ENCODE measurements around the gene DDAH2. TPM values are rescaled to one million over a fixed set of nuclear protein-coding genes. Genes with fewer than 3 reads are reported as not detected.

The DDAH2 gene
- total RNA-seq, 1 donor from 2014 or later = 72.4 TPM

DNA sequence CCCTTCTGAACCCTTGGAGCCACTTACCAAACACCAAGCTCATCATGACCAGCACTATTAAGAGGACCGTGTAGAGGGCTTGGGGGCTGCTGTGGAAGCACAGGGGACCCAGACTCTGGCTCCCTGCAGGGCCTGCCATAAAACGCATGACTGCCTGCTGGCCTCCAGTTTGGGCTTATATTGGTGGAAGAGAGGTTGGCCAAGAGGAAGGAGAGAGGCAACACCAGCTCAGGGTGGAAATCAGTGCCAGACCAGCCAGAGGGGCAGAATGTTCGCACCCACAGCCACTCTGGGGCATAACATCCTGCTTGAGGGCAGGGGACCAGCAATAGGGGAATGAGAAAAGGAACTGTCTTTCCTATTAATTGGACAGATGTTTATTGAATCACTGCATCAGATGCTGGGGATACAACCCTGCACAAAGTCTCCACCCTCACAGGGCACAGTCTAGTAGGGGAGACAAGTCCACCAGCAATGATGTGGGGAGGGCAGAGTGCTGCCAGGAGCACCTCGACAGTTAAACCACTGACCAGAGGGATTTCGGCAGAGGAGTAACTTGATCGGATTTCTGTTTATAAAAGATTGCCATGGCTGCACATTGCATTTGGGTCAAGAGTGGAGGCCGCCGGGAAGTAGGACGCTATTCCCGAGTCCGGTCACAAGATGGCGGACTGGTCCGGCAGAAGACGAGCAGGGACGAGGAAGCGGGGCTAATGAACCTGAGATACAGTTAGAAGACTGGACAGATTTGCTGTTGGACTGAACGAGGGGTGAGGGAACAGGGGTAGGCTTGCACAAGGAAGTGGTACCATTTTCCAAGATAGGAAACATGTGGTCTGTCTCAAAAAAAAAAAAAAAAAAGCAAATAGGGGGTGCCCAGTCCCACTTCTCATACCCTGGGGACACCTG, 48.6 kb downstream of the DDAH2 start, which contains the start of gene LY6G5C:
LY6G5C (minus strand) TSS at position 842 of the 909 bp plus-strand sequence; CDS start at position 148, 694 bp downstream.
- peak within 1 kb of the TSS; percentile 96 for H3K4me2 ChIP-seq (ENCODE audit: low read length)
- FAIRE-seq (peak; percentile 29), DNase-seq (ENCODE audit: low read depth) (peak; percentile 77)
- peak within 1 kb of the TSS; percentile 68 for H2AFZ ChIP-seq (ENCODE audit: low read depth, low read length)
- Mint-ChIP-seq H3K27ac (ENCODE audit: unreplicated experiment) (no peak within 1 kb of the TSS), H3K36me3 (ENCODE audit: low read depth, unreplicated experiment) (peaks cover 11% of the 10 kb centered on the region), H3K27me3 (ENCODE audit: low read depth, unreplicated experiment) (peaks cover 12% of the 10 kb centered on the region), H3K9me3 (ENCODE audit: unreplicated experiment) (no peaks in the 10 kb centered on the region), H3K4me3 (ENCODE audit: unreplicated experiment) (peak within 1 kb of the TSS; percentile 51), H3K4me1 (ENCODE audit: low read depth, unreplicated experiment) (peaks cover 7% of the 10 kb centered on the region)
- H3K27ac ChIP-seq (ENCODE audit: low read depth, low read length) = peak within 1 kb of the TSS; percentile 39
- H3K9me3 ChIP-seq (ENCODE audit: insufficient read depth, low read depth, low read length) = no peaks in the 10 kb centered on the region
- peaks cover 3% of the 10 kb centered on the region for H3K36me3 ChIP-seq (ENCODE audit: insufficient read depth, low read length)
- no peaks in the 10 kb centered on the region for H3K27me3 ChIP-seq (ENCODE audit: insufficient read depth, low read length)
- peaks cover 11% of the 10 kb centered on the region for H3K4me1 ChIP-seq (ENCODE audit: insufficient read depth, low read length)
- H3K9ac ChIP-seq (ENCODE audit: low read length) = peak within 1 kb of the TSS; percentile 76
- TF ChIP-seq, protein P1, sequence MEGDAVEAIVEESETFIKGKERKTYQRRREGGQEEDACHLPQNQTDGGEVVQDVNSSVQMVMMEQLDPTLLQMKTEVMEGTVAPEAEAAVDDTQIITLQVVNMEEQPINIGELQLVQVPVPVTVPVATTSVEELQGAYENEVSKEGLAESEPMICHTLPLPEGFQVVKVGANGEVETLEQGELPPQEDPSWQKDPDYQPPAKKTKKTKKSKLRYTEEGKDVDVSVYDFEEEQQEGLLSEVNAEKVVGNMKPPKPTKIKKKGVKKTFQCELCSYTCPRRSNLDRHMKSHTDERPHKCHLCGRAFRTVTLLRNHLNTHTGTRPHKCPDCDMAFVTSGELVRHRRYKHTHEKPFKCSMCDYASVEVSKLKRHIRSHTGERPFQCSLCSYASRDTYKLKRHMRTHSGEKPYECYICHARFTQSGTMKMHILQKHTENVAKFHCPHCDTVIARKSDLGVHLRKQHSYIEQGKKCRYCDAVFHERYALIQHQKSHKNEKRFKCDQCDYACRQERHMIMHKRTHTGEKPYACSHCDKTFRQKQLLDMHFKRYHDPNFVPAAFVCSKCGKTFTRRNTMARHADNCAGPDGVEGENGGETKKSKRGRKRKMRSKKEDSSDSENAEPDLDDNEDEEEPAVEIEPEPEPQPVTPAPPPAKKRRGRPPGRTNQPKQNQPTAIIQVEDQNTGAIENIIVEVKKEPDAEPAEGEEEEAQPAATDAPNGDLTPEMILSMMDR (IDR thresholded peaks at IDR 0.05; ENCODE audit: insufficient read depth, low read depth, low read length) = peak; percentile 57
- no peak for TF ChIP-seq EZH2 (IDR thresholded peaks at IDR 0.05; ENCODE audit: insufficient read depth, low read length)
- H4K20me1 ChIP-seq (ENCODE audit: insufficient read depth, low read length) = no peaks in the 10 kb centered on the region
- peak within 1 kb of the TSS; percentile 63 for H3K4me3 ChIP-seq (ENCODE audit: insufficient read depth, low read depth, low read length)
- H3K79me2 ChIP-seq (ENCODE audit: insufficient read depth, low read length) = no peaks in the 10 kb centered on the region

DNA sequence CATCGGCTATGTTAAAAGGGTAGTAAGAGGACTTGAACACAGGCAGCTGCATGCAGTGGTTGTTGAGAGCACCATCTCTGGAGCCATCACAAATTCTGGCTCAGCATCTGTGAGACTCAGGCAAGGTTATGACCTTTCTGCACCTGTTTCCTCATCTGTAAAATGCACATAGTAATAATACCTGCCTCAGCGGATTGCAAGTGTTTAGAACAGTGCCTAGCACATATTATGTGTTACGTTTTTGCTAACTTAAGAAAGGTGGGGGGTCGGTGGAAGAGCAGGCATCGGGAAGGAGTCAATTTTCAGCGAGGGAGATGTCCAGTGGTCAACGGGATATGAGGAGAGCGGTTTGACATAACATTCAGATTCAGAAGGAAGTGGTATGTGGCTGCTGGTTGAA, 51.1 kb downstream of the DDAH2 start:
- peaks cover 3% of the 10 kb centered on the region for H3K36me3 ChIP-seq (ENCODE audit: insufficient read depth, low read length)
- no peak overlapping the region for H3K4me2 ChIP-seq (ENCODE audit: low read length)
- H3K4me1 ChIP-seq (ENCODE audit: insufficient read depth, low read length) = peaks cover 11% of the 10 kb centered on the region
- no peaks in the 10 kb centered on the region for H4K20me1 ChIP-seq (ENCODE audit: insufficient read depth, low read length)
- DNase-seq (ENCODE audit: low read depth) = no peak
- H3K27ac Mint-ChIP-seq (ENCODE audit: unreplicated experiment) = no peak overlapping the region
- H3K36me3 Mint-ChIP-seq (ENCODE audit: low read depth, unreplicated experiment) = no peaks in the 10 kb centered on the region
- no peaks in the 10 kb centered on the region for H3K9me3 Mint-ChIP-seq (ENCODE audit: unreplicated experiment)
- H3K79me2 ChIP-seq (ENCODE audit: insufficient read depth, low read length) = no peaks in the 10 kb centered on the region
- H3K9ac ChIP-seq (ENCODE audit: low read length) = no peak overlapping the region
- H3K4me1 Mint-ChIP-seq (ENCODE audit: low read depth, unreplicated experiment) = peaks cover 7% of the 10 kb centered on the region
- H3K9me3 ChIP-seq (ENCODE audit: insufficient read depth, low read depth, low read length) = no peaks in the 10 kb centered on the region
- no peak for FAIRE-seq
- H3K27me3 Mint-ChIP-seq (ENCODE audit: low read depth, unreplicated experiment) = peaks cover 6% of the 10 kb centered on the region
- no peaks in the 10 kb centered on the region for H3K27me3 ChIP-seq (ENCODE audit: insufficient read depth, low read length)
- no peak overlapping the region for H3K4me3 Mint-ChIP-seq (ENCODE audit: unreplicated experiment)
- no peak overlapping the region for H2AFZ ChIP-seq (ENCODE audit: low read depth, low read length)
- no peak overlapping the region for H3K4me3 ChIP-seq (ENCODE audit: insufficient read depth, low read depth, low read length)
- H3K27ac ChIP-seq (ENCODE audit: low read depth, low read length) = no peak overlapping the region
- TF ChIP-seq, protein P1 (IDR thresholded peaks at IDR 0.05; ENCODE audit: insufficient read depth, low read depth, low read length) = no peak
- no peak for TF ChIP-seq EZH2 (IDR thresholded peaks at IDR 0.05; ENCODE audit: insufficient read depth, low read length)

Small RNAs within 50 kb of the gene (microRNA-seq; reads per million reads assigned to microRNA genes)
- 1.9 reads per million for gene MIR4646

Other genes starting within 250 kb of the DDAH2 start
- gene MICB, start 231.2 kb downstream of the DDAH2 start, total RNA-seq = 4.1 and 5.8 TPM in 2 replicates
- not detected in 2 replicates for gene MCCD1, start 200.3 kb downstream of the DDAH2 start, total RNA-seq
- 284 and 294 TPM in 2 replicates for gene DDX39B, start 187.3 kb downstream of the DDAH2 start, total RNA-seq
- gene ATP6V1G2, start 182.7 kb downstream of the DDAH2 start, total RNA-seq = 2.6 and 3.4 TPM in 2 replicates
- 18.8 and 20.4 TPM in 2 replicates for gene NFKBIL1, start 181.7 kb downstream of the DDAH2 start, total RNA-seq
- not detected in 2 replicates for gene LTA, start 157.0 kb downstream of the DDAH2 start, total RNA-seq
- gene TNF, start 153.7 kb downstream of the DDAH2 start, total RNA-seq = 0.79 and 1.2 TPM in 2 replicates
- gene LTB, start 146.9 kb downstream of the DDAH2 start, total RNA-seq = 0.26 and 0.52 TPM in 2 replicates
- gene LST1, start 143.0 kb downstream of the DDAH2 start, total RNA-seq = not detected in 2 replicates
- gene NCR3, start 136.3 kb downstream of the DDAH2 start, total RNA-seq = not detected in 2 replicates
- gene AIF1, start 114.1 kb downstream of the DDAH2 start, total RNA-seq = not detected in 2 replicates
- gene PRRC2A, start 108.6 kb downstream of the DDAH2 start, total RNA-seq = 180 and 188 TPM in 2 replicates
- 233 and 247 TPM in 2 replicates for gene BAG6, start 76.6 kb downstream of the DDAH2 start, total RNA-seq
- 0.89 and 1.2 TPM in 2 replicates for gene APOM, start 73.4 kb downstream of the DDAH2 start, total RNA-seq
- 14.7 and 15.5 TPM in 2 replicates for gene C6orf47, start 68.5 kb downstream of the DDAH2 start, total RNA-seq
- gene GPANK1, start 64.3 kb downstream of the DDAH2 start, total RNA-seq = 11.7 and 13.8 TPM in 2 replicates
- gene CSNK2B, start 63.2 kb downstream of the DDAH2 start, total RNA-seq = 200 and 208 TPM in 2 replicates
- 17.5 and 20.3 TPM in 2 replicates for gene LY6G5B, start 59.3 kb downstream of the DDAH2 start, total RNA-seq
- 2.9 and 3.9 TPM in 2 replicates for gene LY6G5C, start 48.2 kb downstream of the DDAH2 start, total RNA-seq
- 34.3 and 38.3 TPM in 2 replicates for gene ABHD16A, start 26.0 kb downstream of the DDAH2 start, total RNA-seq
- gene LY6G6F, start 22.4 kb downstream of the DDAH2 start, total RNA-seq = not detected in 2 replicates
- gene LY6G6D, start 14.0 kb downstream of the DDAH2 start, total RNA-seq = not detected in 2 replicates
- gene LY6G6C, start 7.6 kb downstream of the DDAH2 start, total RNA-seq = 0.41 and 0.66 TPM in 2 replicates
- gene MPIG6B, start 5.9 kb downstream of the DDAH2 start, total RNA-seq = not detected in 2 replicates
- gene CLIC1, start 7.2 kb upstream of the DDAH2 start, total RNA-seq = 484 and 518 TPM in 2 replicates
- gene MSH5, start 10.7 kb upstream of the DDAH2 start, total RNA-seq = 5.7 and 6.8 TPM in 2 replicates
- gene SAPCD1, start 33.4 kb upstream of the DDAH2 start, total RNA-seq = 0.72 and 1.2 TPM in 2 replicates
- gene VWA7, start 48.0 kb upstream of the DDAH2 start, total RNA-seq = 0.54 and 0.94 TPM in 2 replicates
- 94.8 and 96.3 TPM in 2 replicates for gene VARS1, start 66.5 kb upstream of the DDAH2 start, total RNA-seq
- gene LSM2, start 77.7 kb upstream of the DDAH2 start, total RNA-seq = 43.8 and 44.0 TPM in 2 replicates
- gene HSPA1L, start 86.0 kb upstream of the DDAH2 start, total RNA-seq = 0.98 and 1.1 TPM in 2 replicates
- 52.6 and 52.7 TPM in 2 replicates for gene HSPA1A, start 86.2 kb upstream of the DDAH2 start, total RNA-seq
- 64.9 and 77.2 TPM in 2 replicates for gene HSPA1B, start 98.4 kb upstream of the DDAH2 start, total RNA-seq
- 45.0 and 47.3 TPM in 2 replicates for gene NEU1, start 133.5 kb upstream of the DDAH2 start, total RNA-seq
- 0.23 and 0.29 TPM in 2 replicates for gene SLC44A4, start 149.7 kb upstream of the DDAH2 start, total RNA-seq
- gene EHMT2, start 168.4 kb upstream of the DDAH2 start, total RNA-seq = 32.6 and 35.8 TPM in 2 replicates
- 3.7 and 4.6 TPM in 2 replicates for gene ZBTB12, start 172.8 kb upstream of the DDAH2 start, total RNA-seq
- 0.20 and 0.43 TPM in 2 replicates for gene C2, start 198.4 kb upstream of the DDAH2 start, total RNA-seq
- gene CFB, start 216.8 kb upstream of the DDAH2 start, total RNA-seq = 1.0 and 1.4 TPM in 2 replicates
- gene NELFE, start 229.7 kb upstream of the DDAH2 start, total RNA-seq = 47.7 and 48.1 TPM in 2 replicates
- 75.3 and 79.1 TPM in 2 replicates for gene SKIC2, start 229.9 kb upstream of the DDAH2 start, total RNA-seq
- gene DXO, start 242.8 kb upstream of the DDAH2 start, total RNA-seq = 12.6 and 15.6 TPM in 2 replicates